ENCODE data around the gene MRTFA.

DNA sequence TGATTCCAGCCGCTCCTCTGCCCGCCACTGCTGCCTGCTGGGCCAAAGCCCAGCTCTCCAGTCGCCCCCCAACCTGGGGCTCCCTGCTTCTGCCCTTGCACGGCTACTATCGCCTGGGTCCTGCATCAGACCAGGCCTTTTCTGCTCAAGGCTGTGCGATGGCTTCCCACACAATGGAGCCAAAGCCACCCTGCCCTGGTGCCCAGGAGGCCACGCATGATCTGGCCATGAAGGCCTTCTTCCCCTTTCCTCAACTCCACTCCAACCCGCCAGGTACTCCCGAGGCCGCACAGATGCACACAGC lies 220.3 kb downstream of the MRTFA start:
- TF ChIP-seq POLR2A (IDR thresholded peaks at IDR 0.05) (no peak), EP300 (IDR thresholded peaks at IDR 0.05) (no peak), POLR2AphosphoS5 (IDR thresholded peaks at IDR 0.05) (no peak)
- TF ChIP-seq, protein P1, sequence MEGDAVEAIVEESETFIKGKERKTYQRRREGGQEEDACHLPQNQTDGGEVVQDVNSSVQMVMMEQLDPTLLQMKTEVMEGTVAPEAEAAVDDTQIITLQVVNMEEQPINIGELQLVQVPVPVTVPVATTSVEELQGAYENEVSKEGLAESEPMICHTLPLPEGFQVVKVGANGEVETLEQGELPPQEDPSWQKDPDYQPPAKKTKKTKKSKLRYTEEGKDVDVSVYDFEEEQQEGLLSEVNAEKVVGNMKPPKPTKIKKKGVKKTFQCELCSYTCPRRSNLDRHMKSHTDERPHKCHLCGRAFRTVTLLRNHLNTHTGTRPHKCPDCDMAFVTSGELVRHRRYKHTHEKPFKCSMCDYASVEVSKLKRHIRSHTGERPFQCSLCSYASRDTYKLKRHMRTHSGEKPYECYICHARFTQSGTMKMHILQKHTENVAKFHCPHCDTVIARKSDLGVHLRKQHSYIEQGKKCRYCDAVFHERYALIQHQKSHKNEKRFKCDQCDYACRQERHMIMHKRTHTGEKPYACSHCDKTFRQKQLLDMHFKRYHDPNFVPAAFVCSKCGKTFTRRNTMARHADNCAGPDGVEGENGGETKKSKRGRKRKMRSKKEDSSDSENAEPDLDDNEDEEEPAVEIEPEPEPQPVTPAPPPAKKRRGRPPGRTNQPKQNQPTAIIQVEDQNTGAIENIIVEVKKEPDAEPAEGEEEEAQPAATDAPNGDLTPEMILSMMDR (IDR thresholded peaks at IDR 0.05) = no peak
